Measurements from ENCODE around the gene PDE9A.

DNA sequence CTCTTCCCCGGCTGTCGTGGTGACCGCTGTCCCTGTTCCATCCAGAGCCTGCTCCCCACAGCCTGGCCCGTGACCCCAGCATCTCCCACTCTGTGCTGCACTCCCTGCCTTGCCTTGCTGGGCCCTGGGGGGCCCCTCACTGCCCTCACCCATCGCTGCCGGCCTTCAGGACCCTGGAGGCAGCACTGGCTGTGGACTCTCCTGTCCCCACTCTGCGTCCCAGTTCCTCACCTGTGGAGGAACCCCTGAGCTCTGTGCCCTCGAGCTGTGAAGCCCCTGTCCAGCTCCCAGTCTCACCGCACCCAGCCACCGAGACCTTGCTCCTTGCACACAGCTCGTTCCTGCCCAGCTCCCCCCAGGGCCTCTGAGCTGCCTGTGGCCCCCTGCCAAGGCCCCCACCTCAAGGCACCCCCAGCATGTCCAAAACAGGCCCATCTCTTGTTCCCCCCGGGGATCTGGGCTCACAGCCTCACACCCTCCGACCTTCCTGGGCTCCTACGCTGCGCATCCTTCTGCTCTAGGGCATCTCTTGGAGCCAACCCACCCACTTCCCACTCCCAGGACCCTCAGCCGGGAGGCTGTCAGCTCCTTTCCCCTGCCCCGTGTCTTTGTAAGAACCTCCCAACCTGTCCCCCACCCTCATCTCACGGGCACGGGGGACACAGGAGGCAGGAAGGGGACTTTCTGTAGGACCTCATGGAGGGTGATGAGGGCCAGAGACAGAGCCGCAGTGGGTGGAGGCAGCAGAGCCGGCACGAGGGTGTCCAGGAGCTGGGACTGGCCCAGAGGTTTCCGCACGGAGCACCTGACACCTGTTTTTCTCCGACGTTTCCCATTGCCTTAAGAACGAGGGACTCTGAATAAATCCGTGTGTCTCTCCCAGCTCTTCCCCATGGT lies 116.6 kb downstream of the PDE9A start:
- no peak for TF ChIP-seq FOXA1 (IDR thresholded peaks at IDR 0.05)
- no peak for TF ChIP-seq NFRKB (IDR thresholded peaks at IDR 0.05)
- TF ChIP-seq SUZ12 (IDR thresholded peaks at IDR 0.05) = no peak
- no peak for TF ChIP-seq ZNF384 (IDR thresholded peaks at IDR 0.05)
- TF ChIP-seq HDGF (IDR thresholded peaks at IDR 0.05; ENCODE audit: borderline replicate concordance) = no peak
- no peak for TF ChIP-seq ARNT (IDR thresholded peaks at IDR 0.05)
- no peak for TF ChIP-seq BHLHE40 (IDR thresholded peaks at IDR 0.05; ENCODE audit: borderline replicate concordance)
- no peak for TF ChIP-seq FOXM1 (IDR thresholded peaks at IDR 0.05; ENCODE audit: borderline replicate concordance)
- no peak for TF ChIP-seq SP1 (IDR thresholded peaks at IDR 0.05)
- no peak for TF ChIP-seq ELF4 (IDR thresholded peaks at IDR 0.05)
- no peak for TF ChIP-seq TARDBP (IDR thresholded peaks at IDR 0.05)
- no peak for TF ChIP-seq LEF1 (IDR thresholded peaks at IDR 0.05; ENCODE audit: borderline replicate concordance)
